OCI-LY7 (cell line): ENCODE data around the gene ORC1. TPM values are rescaled to one million over a fixed set of nuclear protein-coding genes. Genes with fewer than 3 reads are reported as not detected.

Source experiments
- BruUV-seq: library from RNA; stranded (reverse); fragments of 400-500 nt; replicated peaks from 2 replicates; lab custom pipeline; 2021; lab: Mats Ljungman, UMichigan
- CTCF ChIA-PET: fragments of 300-600 bp; sonication (Branson Sonifier 250); formaldehyde crosslinking; loops from one replicate; lab custom pipeline; 2022; ENCODE audit warnings: antibody characterized with exemption; ENCODE audit not compliant: unreplicated experiment; lab: Charles Lee
- POLR2A ChIA-PET: fragments of 300-600 bp; sonication (Branson Sonifier 250); formaldehyde crosslinking; loops from one replicate; lab custom pipeline; 2022; ENCODE audit warnings: antibody characterized with exemption; lab: Charles Lee
- DNase-seq: peaks from one replicate; pipeline ENCODE4 v3.0.0-alpha.2; 2015; ENCODE audit warnings: low spot score
- H2AFZ ChIP-seq: fragments of 200-600 bp; sonication (generic), shearing (Covaris generic); 2 replicates; pipeline ENCODE4 v1.6.1; 2014; ENCODE audit warnings: mild to moderate bottlenecking, antibody characterized with exemption, low read length, moderate library complexity
- H3K27ac ChIP-seq: fragments of 200-600 bp; sonication (generic); 2 replicates; pipeline ENCODE4 v1.5.1; 2014; ENCODE audit warnings: mixed run types, low read depth, mild to moderate bottlenecking, moderate library complexity, low read length, inconsistent platforms; ENCODE audit not compliant: poor library complexity, severe bottlenecking
- H3K36me3 ChIP-seq: fragments of 200-600 bp; sonication (generic); 2 replicates; pipeline ENCODE4 v1.6.1; 2014; ENCODE audit warnings: mild to moderate bottlenecking, antibody characterized with exemption, low read length, moderate library complexity, mixed read lengths; ENCODE audit not compliant: insufficient read depth
- H3K4me1 ChIP-seq: fragments of 200-600 bp; sonication (generic); 2 replicates; pipeline ENCODE4 v1.5.1; 2014; ENCODE audit warnings: mild to moderate bottlenecking, low read length; ENCODE audit not compliant: insufficient read depth, poor library complexity, severe bottlenecking
- H3K4me2 ChIP-seq: fragments of 200-600 bp; sonication (generic); 2 replicates; pipeline ENCODE4 v1.6.1; 2014; ENCODE audit warnings: mild to moderate bottlenecking, low read length
- H3K4me3 ChIP-seq: fragments of 200-600 bp; sonication (generic); 2 replicates; pipeline ENCODE4 v1.5.1; 2014; ENCODE audit warnings: mild to moderate bottlenecking, low read depth, low read length; ENCODE audit not compliant: poor library complexity, severe bottlenecking
- H3K79me2 ChIP-seq: fragments of 200-600 bp; sonication (generic); 2 replicates; pipeline ENCODE4 v1.6.1; 2016; ENCODE audit warnings: low read depth, mild to moderate bottlenecking, low read length, moderate library complexity, mixed read lengths; ENCODE audit not compliant: insufficient read depth
- H3K9me2 ChIP-seq: fragments of 200-600 bp; sonication (generic); 2 replicates; pipeline ENCODE4 v1.6.1; 2016; ENCODE audit warnings: mild to moderate bottlenecking, low read length, mixed read lengths; ENCODE audit not compliant: insufficient read depth
- H3K9me3 ChIP-seq: fragments of 200-600 bp; sonication (generic); 2 replicates; pipeline ENCODE4 v1.6.1; 2014; ENCODE audit warnings: mild to moderate bottlenecking, mixed run types, low read length, mixed read lengths
- H4K20me1 ChIP-seq: fragments of 200-600 bp; sonication (generic); 2 replicates; pipeline ENCODE4 v1.6.1; 2014; ENCODE audit warnings: mild to moderate bottlenecking, antibody characterized with exemption, low read length, moderate library complexity, mixed read lengths; ENCODE audit not compliant: insufficient read depth
- EZH2phosphoT487 ChIP-seq: fragments of 200-600 bp; sonication (generic); IDR thresholded peaks from 2 replicates; pipeline ENCODE4 v1.6.1; 2018; ENCODE audit warnings: low read depth, borderline replicate concordance, mild to moderate bottlenecking, mixed run types, antibody characterized with exemption, low read length, moderate library complexity, mixed read lengths
- intact Hi-C: fragments of 100-400 bp; cut with micrococcal nuclease; formaldehyde crosslinking; loops from one replicate; pipeline ENCODE4 v1.10.0; 2022; ENCODE audit not compliant: unreplicated experiment
- total RNA-seq, 2 experiments: library from RNA; depleted of rRNA in 1 of 2; stranded (reverse); fragments of >200 nt in 1 of 2; shearing (Covaris generic) in 1 of 2; gene quantifications; 2 replicates each; pipeline ENCODE4 v1.2.3, GENCODE V29; 2014 to 2022
- TF ChIP-seq, protein P1 (sequence below): fragments of 200-600 bp; sonication (generic); conservative IDR thresholded peaks from 2 replicates; pipeline ENCODE4 v1.5.1; 2014; ENCODE audit warnings: mild to moderate bottlenecking, antibody characterized with exemption, low read length, moderate library complexity, mixed read lengths

The ORC1 gene
- total RNA-seq, 2 experiments from 2014 or later, result 37.7 to 39.0 TPM

DNA sequence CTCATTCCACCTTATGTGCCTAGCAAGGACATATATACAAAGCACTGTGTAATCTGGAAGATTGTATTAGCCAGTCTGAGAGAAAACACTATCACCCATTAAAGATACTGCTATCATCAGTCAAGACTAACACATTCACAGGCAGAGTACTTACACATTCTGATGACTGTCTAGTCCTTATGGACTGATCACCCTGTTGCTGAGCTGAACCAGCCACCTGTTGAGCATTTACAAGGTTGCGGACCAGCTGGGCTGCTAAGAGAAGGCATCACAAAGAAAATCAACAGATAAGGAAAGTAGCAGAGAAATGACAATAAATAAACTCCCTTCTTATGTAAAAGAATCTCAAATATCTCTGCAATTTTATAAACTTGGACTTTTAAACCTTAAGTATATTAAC is 31.0 kb upstream of the ORC1 start:
- Histone ChIP-seq H3K36me3 (peaks cover 42% of the 10 kb centered on the region), H3K9me3 (no peaks in the 10 kb centered on the region), H2AFZ (no peak overlapping the region), H3K4me3 (no peak overlapping the region), H3K4me2 (no peak overlapping the region), H3K27ac (no peak overlapping the region), H3K9me2 (no peaks in the 10 kb centered on the region; the same call in 1 of the 2 replicates), H3K4me1 (no peaks in the 10 kb centered on the region), H3K79me2 (no peaks in the 10 kb centered on the region), H4K20me1 (no peaks in the 10 kb centered on the region)
- TF ChIP-seq, protein P1, sequence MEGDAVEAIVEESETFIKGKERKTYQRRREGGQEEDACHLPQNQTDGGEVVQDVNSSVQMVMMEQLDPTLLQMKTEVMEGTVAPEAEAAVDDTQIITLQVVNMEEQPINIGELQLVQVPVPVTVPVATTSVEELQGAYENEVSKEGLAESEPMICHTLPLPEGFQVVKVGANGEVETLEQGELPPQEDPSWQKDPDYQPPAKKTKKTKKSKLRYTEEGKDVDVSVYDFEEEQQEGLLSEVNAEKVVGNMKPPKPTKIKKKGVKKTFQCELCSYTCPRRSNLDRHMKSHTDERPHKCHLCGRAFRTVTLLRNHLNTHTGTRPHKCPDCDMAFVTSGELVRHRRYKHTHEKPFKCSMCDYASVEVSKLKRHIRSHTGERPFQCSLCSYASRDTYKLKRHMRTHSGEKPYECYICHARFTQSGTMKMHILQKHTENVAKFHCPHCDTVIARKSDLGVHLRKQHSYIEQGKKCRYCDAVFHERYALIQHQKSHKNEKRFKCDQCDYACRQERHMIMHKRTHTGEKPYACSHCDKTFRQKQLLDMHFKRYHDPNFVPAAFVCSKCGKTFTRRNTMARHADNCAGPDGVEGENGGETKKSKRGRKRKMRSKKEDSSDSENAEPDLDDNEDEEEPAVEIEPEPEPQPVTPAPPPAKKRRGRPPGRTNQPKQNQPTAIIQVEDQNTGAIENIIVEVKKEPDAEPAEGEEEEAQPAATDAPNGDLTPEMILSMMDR, result no peak
- TF ChIP-seq EZH2phosphoT487, result no peak
- POLR2A ChIA-PET, result interaction anchor here (0.5 kb wide), 1 partner anchor 260 kb away, joined by 3 read pairs; no protein-coding TSS in a partner anchor
- CTCF ChIA-PET, result no interaction called here
- BruUV-seq, result no TSS peak
- intact Hi-C loops, result no loop called here
- no peak for DNase-seq

DNA sequence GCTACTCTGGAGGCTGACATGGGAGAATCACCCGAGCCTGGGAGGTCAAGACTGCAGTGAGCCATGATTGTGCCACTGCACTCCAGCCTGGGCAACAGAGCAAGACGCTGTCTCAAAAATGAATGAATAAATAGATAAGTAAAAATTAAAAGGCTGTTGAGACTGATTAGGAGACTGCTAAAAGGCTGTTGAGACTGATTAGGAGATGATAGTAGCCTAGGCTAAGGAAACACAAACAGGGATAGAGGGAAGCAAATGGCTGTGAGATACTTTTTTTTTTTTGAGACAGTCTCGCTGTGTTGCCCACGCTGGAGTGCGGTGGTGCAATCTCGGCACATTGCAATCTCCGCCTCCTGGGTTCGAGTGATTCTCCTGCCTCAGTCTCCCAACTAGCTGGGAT is 28.6 kb upstream of the ORC1 start:
- ChIA-PET CTCF (no interaction called here), POLR2A (no interaction called here)
- H2AFZ ChIP-seq, result no peak overlapping the region
- H3K4me3 ChIP-seq, result no peak overlapping the region
- H3K4me2 ChIP-seq, result no peak overlapping the region
- BruUV-seq, result no TSS peak
- DNase-seq, result no peak
- H3K9me3 ChIP-seq, result no peaks in the 10 kb centered on the region
- no peaks in the 10 kb centered on the region for H3K4me1 ChIP-seq
- no peak overlapping the region for H3K27ac ChIP-seq
- H3K79me2 ChIP-seq, result no peaks in the 10 kb centered on the region
- peaks cover 36% of the 10 kb centered on the region for H3K36me3 ChIP-seq
- TF ChIP-seq, protein P1, result no peak
- TF ChIP-seq EZH2phosphoT487, result no peak
- intact Hi-C loops, result no loop called here
- H3K9me2 ChIP-seq, result no peaks in the 10 kb centered on the region
- no peaks in the 10 kb centered on the region for H4K20me1 ChIP-seq

DNA sequence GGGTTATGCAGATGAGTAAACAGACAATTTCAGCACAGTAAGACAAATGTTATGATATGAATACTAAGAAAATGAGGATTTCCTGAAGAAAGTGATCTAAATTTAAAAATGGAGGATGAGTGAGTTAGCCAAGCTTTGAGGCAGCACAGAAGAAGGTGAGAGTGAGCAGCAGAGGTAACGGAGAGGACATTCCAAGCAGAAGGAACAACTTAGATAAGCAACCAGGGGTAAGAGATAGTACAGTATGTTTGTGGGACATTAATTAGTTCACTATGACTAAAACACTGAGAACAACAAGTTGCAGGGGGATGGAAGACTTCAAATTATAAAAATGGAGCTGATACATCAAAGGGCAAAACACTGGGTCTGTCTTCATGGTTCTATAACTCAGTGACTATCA is 22.9 kb upstream of the ORC1 start:
- ChIA-PET POLR2A (interaction anchor here (0.8 to 1.2 kb wide), 2 partner anchors 10 to 11 kb away, joined by 4 read pairs; no protein-coding TSS in a partner anchor), CTCF (no interaction called here)
- Histone ChIP-seq H3K4me1 (no peaks in the 10 kb centered on the region), H3K79me2 (no peaks in the 10 kb centered on the region), H3K4me2 (no peak overlapping the region), H3K9me3 (no peaks in the 10 kb centered on the region), H3K4me3 (no peak overlapping the region), H4K20me1 (no peaks in the 10 kb centered on the region), H3K9me2 (no peaks in the 10 kb centered on the region), H3K27ac (no peak overlapping the region), H3K36me3 (peaks cover 60% of the 10 kb centered on the region), H2AFZ (no peak overlapping the region)
- intact Hi-C loops, result no loop called here
- BruUV-seq, result no TSS peak
- TF ChIP-seq EZH2phosphoT487, result no peak
- TF ChIP-seq, protein P1, result no peak
- no peak for DNase-seq
